ENCODE measurements around the gene FOXP1.

Gene FOXP1

GRCh38 chr3:71587958-71588357, 4.4 kb upstream of the FOXP1 start:
- H3K4me1 Mint-ChIP-seq: peaks cover 22% of the 10 kb centered on the region
- peak overlapping the region in 1 of 3 experiments; percentile 31 for H3K27ac Mint-ChIP-seq
- no peak overlapping the region for H3K4me3 Mint-ChIP-seq
- peaks cover 8% of the 10 kb centered on the region for H3K36me3 Mint-ChIP-seq (ENCODE audit: low read depth)
- H3K27me3 Mint-ChIP-seq (ENCODE audit: low read depth): no peaks in the 10 kb centered on the region
- peaks cover 8% of the 10 kb centered on the region for H3K9me3 Mint-ChIP-seq
- no peak for TF ChIP-seq CTCF (IDR thresholded peaks at IDR 0.05; ENCODE audit: unreplicated experiment in 3 of 3)

- peaks cover 22% of the 10 kb centered on the region for H3K4me1 Mint-ChIP-seq
- peak overlapping the region in 1 of 3 experiments; percentile 1 for H3K27ac Mint-ChIP-seq
- peaks cover 8% of the 10 kb centered on the region for H3K9me3 Mint-ChIP-seq
- H3K4me3 Mint-ChIP-seq: no peak overlapping the region
- no peak for TF ChIP-seq CTCF (IDR thresholded peaks at IDR 0.05; ENCODE audit: unreplicated experiment in 3 of 3)
- peaks cover 8% of the 10 kb centered on the region for H3K36me3 Mint-ChIP-seq (ENCODE audit: low read depth)
- peaks cover 3% of the 10 kb centered on the region for H3K27me3 Mint-ChIP-seq (ENCODE audit: low read depth)
Observed at GRCh38 chr3:71586810-71587242, 3.3 kb upstream of the FOXP1 start.

- Mint-ChIP-seq H3K27me3 (ENCODE audit: low read depth) (peaks cover 5% of the 10 kb centered on the region), H3K9me3 (peaks cover 6% of the 10 kb centered on the region), H3K27ac (peak overlapping the region in 2 of 3 experiments; percentile 96 to 99), H3K4me3 (peak overlapping the region; percentile 27 to 95 (median 92)), H3K4me1 (peaks cover 22% of the 10 kb centered on the region), H3K36me3 (ENCODE audit: low read depth) (peaks cover 8% of the 10 kb centered on the region)
- TF ChIP-seq CTCF (IDR thresholded peaks at IDR 0.05; ENCODE audit: unreplicated experiment in 3 of 3): peak; percentile 68 to 84 (median 69)
Observed at GRCh38 chr3:71585887-71586809, 2.6 kb upstream of the FOXP1 start.

GRCh38 chr3:71585131-71585530, 1.6 kb upstream of the FOXP1 start:
- Mint-ChIP-seq H3K4me3 (peak overlapping the region; percentile 88 to 95 (median 92)), H3K36me3 (ENCODE audit: low read depth) (peaks cover 5% of the 10 kb centered on the region), H3K4me1 (peaks cover 33% of the 10 kb centered on the region), H3K27ac (peak overlapping the region; percentile 96 to 99 (median 99)), H3K9me3 (peaks cover under 1% of the 10 kb centered on the region), H3K27me3 (ENCODE audit: low read depth) (peaks cover 10% of the 10 kb centered on the region)
- TF ChIP-seq CTCF (IDR thresholded peaks at IDR 0.05; ENCODE audit: unreplicated experiment in 3 of 3): no peak

GRCh38 chr3:71584394-71585011, 975 bp upstream of the FOXP1 start:
- Mint-ChIP-seq H3K27ac (peak overlapping the region; percentile 96 to 99 (median 99)), H3K36me3 (ENCODE audit: low read depth) (peaks cover 5% of the 10 kb centered on the region), H3K4me3 (peak overlapping the region; percentile 88 to 95 (median 92)), H3K4me1 (peaks cover 39% of the 10 kb centered on the region), H3K27me3 (ENCODE audit: low read depth) (peaks cover 16% of the 10 kb centered on the region), H3K9me3 (no peaks in the 10 kb centered on the region)
- no peak for TF ChIP-seq CTCF (IDR thresholded peaks at IDR 0.05; ENCODE audit: unreplicated experiment in 3 of 3)
